Ishikawa (cell line): ENCODE results near the gene RAD51B.

ENCODE experiments used
- CEBPB ChIP-seq: IDR thresholded peaks from 2 replicates; pipeline ENCODE4 v1.6.1; 2012
- CREB1 ChIP-seq: IDR thresholded peaks from 2 replicates; pipeline ENCODE4 v1.6.1; 2012; ENCODE audit warnings: low read depth
- EGR1 ChIP-seq: IDR thresholded peaks from 2 replicates; pipeline ENCODE4 v1.6.1; 2012
- EP300 ChIP-seq: IDR thresholded peaks from 2 replicates; pipeline ENCODE4 v1.6.1; 2012; ENCODE audit warnings: borderline replicate concordance
- FOXM1 ChIP-seq: IDR thresholded peaks from 2 replicates; pipeline ENCODE4 v1.6.1; 2012; ENCODE audit warnings: low read depth, borderline replicate concordance
- MAX ChIP-seq: IDR thresholded peaks from 2 replicates; pipeline ENCODE4 v1.6.1; 2012
- NFIC ChIP-seq: IDR thresholded peaks from 2 replicates; pipeline ENCODE4 v1.6.1; 2012
- RAD21 ChIP-seq: IDR thresholded peaks from 2 replicates; pipeline ENCODE4 v1.6.1; 2012; ENCODE audit warnings: low read depth
- REST ChIP-seq: IDR thresholded peaks from 2 replicates; pipeline ENCODE4 v1.6.1; 2012; ENCODE audit warnings: low read depth, mild to moderate bottlenecking
- TAF1 ChIP-seq: IDR thresholded peaks from 2 replicates; pipeline ENCODE4 v1.6.1; 2012; ENCODE audit warnings: low read depth, mild to moderate bottlenecking
- TCF12 ChIP-seq: IDR thresholded peaks from 2 replicates; pipeline ENCODE4 v1.6.1; 2012; ENCODE audit warnings: low read depth
- TEAD4 ChIP-seq: IDR thresholded peaks from 2 replicates; pipeline ENCODE4 v1.6.1; 2012
- YY1 ChIP-seq: IDR thresholded peaks from 2 replicates; pipeline ENCODE4 v1.6.1; 2012; ENCODE audit warnings: low read depth
- ZBTB7A ChIP-seq: IDR thresholded peaks from 2 replicates; pipeline ENCODE4 v1.6.1; 2012; ENCODE audit warnings: low read depth
- TF ChIP-seq, protein P1 (sequence below): IDR thresholded peaks from 2 replicates; pipeline ENCODE4 v1.6.1; 2012

RAD51B gene

DNA sequence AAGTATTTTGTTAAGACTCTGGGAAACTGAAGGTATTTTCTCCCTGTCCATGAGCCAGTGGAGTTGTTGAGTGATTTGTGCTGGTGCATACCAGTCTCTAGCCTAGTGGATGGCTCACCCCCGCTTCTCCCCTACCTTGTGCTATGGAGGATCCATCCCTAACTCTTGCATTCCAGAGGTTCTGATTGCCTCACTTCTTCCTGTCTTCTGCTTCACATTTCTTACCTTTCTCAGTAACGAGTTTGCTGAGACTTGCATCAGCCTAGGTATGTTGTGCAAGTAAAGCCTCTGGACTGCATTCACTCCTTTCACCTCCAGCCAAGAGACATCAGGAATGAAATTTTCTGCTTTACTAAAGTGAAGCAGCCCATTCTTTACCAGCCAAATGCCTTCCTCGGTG is 581.7 kb downstream of the RAD51B start:
- TF ChIP-seq REST (no peak), CREB1 (no peak), EP300 (no peak), TAF1 (no peak), NFIC (no peak), MAX (no peak), ZBTB7A (no peak), CEBPB (no peak), FOXM1 (no peak), RAD21 (no peak), YY1 (no peak)
- TF ChIP-seq, protein P1, sequence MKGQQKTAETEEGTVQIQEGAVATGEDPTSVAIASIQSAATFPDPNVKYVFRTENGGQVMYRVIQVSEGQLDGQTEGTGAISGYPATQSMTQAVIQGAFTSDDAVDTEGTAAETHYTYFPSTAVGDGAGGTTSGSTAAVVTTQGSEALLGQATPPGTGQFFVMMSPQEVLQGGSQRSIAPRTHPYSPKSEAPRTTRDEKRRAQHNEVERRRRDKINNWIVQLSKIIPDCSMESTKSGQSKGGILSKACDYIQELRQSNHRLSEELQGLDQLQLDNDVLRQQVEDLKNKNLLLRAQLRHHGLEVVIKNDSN = no peak

- no peak for TF ChIP-seq EGR1
- TF ChIP-seq NFIC = no peak
- TF ChIP-seq FOXM1 = no peak
- TF ChIP-seq EP300 = no peak
- no peak for TF ChIP-seq TAF1
- no peak for TF ChIP-seq ZBTB7A
- no peak for TF ChIP-seq RAD21
- TF ChIP-seq, protein P1 = no peak
- TF ChIP-seq YY1 = no peak
- TF ChIP-seq CEBPB = no peak
- no peak for TF ChIP-seq TEAD4
- TF ChIP-seq MAX = no peak
- TF ChIP-seq TCF12 = no peak
- TF ChIP-seq CREB1 = no peak
- no peak for TF ChIP-seq REST
Measured at GRCh38 chr14:68401855-68402254, 582.3 kb downstream of the RAD51B start.

GRCh38 chr14:68402525-68403101 is 583.0 kb downstream of the RAD51B start:
- no peak for TF ChIP-seq TAF1
- no peak for TF ChIP-seq YY1
- TF ChIP-seq NFIC = no peak
- TF ChIP-seq FOXM1 = no peak
- no peak for TF ChIP-seq CREB1
- TF ChIP-seq RAD21 = no peak
- TF ChIP-seq TEAD4 = no peak
- no peak for TF ChIP-seq ZBTB7A
- TF ChIP-seq REST = no peak
- TF ChIP-seq, protein P1 = no peak
- TF ChIP-seq EGR1 = no peak
- TF ChIP-seq CEBPB = no peak
- no peak for TF ChIP-seq MAX
- TF ChIP-seq EP300 = no peak
- no peak for TF ChIP-seq TCF12
